HG02588 (cell line): Measurements from ENCODE around the gene CNPY1.
A peak's percentile ranks its signal among the peaks of the same experiment; 100 is the strongest.

ENCODE experiments used
- ATAC-seq: cut with Tn5 transposase; IDR thresholded peaks from one replicate; pipeline ENCODE4 v1.9.1; 2021; ENCODE audit warnings: mild to moderate bottlenecking, moderate library complexity; ENCODE audit not compliant: unreplicated experiment

Gene CNPY1

GRCh38 chr7:155490697-155491628 is 55.4 kb downstream of the CNPY1 start:
- peak; percentile 92 for ATAC-seq

DNA sequence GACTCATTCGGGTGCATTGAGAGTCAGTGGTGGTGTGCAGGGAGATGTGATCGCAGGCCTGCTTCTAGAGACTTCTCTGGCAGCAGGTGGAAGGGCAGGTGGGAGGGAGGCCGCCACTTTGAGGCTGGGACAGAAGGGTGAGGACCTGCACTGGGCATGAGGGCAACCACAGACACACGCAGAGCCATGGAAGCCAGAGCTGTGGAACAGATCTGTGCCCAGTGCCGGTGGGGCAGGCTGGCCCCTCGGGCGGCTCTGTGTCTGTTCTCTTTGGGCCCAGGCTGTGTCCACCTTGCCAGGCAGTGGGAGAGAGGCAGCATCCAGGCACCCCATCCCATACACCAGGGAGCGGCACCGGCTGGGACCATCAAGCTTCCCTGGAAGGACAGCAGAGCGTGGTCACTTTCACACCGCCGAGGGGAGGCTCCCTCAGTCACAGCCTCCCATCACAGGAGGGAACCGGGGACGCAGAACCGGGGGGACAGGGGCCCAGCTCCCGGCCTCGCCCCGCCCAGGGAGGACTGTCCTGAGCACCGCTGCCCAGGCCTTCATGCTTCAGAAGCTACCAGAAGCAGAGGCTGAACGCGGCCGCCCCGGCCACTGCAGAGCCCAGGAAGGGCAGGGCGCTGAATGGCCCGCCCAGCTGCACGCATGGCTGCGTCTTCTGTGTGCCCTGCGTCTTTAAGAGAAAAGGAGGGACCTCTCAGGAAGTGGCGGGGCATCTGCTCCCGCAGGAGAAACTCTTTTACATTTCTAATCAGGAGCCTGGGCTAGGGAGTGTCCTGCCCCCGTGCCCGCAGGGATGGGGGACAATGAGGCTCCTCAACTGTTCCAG is 56.3 kb downstream of the CNPY1 start:
- no peak for ATAC-seq

DNA sequence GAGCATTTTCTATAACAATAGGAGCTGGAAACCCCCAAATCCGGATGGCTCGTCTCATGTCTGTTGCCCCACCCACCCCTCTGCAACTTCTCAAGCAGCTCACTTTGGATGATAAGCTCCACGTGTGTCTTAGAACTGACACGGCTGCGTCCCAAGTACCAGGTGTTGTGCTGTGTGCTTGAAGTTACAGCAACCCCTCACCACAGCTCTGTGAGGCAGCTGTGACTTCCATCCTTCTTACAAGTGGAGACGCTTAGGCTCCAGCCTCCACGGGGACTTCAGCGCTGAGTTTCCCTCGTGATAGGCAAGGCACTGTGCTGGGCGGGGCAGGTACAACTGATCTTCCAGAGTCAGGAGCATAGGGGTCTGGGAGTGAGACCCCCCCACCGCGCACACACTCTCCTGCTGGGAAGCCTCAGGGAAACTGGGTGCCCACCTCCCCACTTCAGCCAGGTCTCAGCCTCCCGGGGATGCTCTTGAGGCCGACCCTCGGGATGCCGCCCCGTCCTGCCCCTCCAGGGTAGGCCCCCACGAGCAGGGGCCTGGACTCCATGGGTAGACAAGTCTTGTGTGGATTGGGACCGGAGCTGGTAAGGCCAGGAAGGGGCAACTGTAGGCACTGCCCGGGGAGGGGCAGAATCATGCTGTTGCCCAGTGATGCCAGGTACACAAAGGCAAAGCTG is 57.1 kb downstream of the CNPY1 start:
- ATAC-seq: no peak

GRCh38 chr7:155488483-155489127 is 57.8 kb downstream of the CNPY1 start:
- ATAC-seq: no peak

DNA sequence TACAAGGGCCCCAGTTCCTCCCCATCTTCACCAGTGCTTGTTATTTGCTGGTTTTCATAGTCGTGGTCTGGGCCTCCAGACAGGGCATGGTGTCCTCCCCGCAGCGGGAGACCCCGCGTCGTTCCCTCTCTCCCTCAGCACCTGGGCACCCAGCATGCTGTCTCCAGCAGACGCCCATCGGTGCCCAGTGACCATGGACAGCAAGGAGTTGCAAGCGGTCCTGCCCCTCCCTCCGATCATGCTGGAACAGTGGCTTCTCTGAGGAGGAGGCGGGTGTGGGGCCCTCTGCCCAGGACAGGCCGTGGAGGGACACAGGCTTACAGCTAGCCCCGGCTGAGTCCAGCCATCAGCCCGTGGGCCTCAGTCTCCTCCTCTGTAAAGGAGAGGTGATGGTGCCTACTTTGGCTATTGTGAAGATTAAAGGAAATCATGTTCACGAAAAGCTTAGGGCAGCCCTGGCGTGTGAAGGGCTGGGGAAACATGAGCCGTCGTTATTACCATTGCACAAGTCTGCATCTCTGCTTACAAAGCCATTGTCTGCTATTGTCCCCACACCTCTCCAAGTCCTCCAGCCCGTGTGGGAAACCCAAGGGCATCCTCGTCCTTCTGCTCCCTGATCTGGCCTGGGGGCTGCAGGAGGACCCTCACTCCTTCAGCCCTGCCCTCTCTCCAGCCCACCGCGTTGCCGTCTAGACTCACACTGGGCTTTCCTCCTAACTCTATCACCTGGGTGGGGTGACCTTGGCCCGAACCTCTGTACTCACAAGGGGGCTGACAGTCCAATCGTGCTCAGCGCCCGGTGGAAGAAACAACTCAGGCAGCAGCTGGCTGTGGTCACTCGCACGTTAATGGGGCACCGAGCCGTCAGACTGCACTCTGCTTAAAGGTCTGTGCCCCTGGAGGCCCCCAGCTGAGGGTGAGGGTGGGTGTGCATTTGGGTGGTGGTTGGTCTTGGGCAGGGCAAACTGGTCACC is 58.6 kb downstream of the CNPY1 start:
- no peak for ATAC-seq

DNA sequence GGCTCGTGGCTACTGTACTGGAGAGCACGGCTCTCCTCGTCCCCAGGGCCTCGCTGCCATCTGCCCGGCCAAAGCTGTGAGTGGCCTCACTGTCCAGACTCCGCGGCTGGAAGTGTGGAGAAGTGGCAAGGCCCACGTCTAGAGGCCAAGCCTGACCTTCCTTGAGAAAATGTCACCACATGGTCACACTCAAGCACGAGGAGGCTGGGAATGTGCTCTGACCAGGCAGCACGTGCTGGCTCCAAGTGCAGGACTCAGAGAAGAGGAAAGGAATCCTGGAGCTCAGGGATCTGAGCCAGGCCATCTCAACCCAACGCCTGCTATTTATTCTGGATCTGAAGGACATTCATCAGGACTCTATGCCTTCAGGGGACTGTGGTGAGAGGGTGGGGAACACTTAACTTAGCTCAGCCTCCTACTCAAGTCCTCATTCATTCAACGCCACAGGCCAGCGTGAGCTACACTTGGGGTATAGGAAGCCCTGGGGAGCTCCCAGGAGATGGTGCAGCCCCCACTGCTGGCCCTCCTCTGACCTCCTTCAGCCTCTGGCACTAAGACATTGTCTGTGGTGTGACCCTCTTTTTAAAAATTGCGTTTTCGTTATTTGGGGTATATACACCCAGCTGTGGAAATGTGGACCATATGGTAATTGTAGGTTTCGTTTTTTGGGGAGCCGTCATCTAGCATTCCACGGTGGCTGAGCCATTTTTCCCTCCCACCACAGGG is 59.4 kb downstream of the CNPY1 start:
- no peak for ATAC-seq

DNA sequence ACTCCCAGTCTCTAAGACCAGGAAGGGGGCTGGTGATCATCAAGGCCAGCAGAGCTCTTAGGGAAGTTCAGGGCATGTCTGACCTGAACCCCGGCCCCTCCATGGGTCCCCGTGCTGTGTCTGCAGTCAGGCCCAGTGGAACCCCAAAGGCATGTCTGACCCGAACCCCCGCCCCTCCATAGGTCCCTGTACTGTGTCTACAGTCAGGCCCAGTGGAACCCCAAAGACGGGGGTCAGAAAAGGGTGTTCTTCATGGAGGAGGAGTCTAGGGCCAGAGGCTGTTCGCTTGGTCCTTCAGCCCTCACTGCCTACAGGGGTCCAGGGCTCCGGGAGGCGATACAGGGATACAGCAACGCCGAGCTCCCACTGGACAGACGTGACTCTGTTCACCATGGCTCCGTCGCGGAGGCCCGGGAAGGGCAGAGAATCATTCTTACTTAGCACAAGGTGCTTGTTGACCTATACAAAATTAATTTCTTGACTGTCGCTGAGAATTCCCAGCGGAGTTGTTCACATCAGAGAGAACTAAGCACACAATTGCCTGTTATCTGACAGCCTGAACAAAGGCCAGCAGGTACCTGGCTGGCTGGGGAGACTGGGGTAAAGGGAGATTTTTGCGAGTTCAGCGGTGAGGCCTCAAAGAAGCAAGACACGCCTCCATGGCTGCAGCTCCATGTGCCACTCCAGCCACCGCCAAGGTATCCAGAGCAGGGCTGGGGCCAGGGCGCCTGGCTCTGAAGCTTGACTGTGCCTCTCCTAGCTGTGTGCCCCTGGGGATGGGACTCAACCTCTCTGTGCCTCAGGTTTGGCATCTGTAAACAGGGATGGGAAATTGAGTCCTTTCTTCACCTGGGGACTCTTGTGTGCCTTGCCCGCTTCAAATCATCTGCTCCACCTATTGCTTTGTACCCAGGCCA is 61.6 kb downstream of the CNPY1 start:
- no peak for ATAC-seq

DNA sequence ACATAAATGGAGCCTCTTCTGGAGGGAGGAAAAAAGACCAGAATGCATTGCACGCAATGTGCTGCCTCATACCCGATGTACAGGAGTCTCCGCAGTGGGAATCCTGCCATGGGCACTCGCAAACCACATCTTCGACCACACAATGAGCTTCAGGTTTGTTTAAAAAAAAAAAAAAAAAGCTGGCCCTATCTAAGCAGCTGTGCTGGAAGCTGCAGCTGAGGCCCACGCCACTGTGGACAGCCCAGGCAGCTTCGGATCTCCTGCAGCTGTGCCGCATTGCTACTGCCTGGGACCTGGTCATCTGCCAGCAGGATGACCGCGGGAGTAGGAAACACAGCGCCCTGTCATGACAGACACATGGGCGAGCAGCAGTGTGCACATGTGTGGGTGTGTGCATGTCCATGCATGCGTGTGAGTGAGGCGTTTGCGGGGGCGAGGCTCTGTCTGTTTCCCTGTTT is 62.5 kb downstream of the CNPY1 start:
- ATAC-seq: no peak

DNA sequence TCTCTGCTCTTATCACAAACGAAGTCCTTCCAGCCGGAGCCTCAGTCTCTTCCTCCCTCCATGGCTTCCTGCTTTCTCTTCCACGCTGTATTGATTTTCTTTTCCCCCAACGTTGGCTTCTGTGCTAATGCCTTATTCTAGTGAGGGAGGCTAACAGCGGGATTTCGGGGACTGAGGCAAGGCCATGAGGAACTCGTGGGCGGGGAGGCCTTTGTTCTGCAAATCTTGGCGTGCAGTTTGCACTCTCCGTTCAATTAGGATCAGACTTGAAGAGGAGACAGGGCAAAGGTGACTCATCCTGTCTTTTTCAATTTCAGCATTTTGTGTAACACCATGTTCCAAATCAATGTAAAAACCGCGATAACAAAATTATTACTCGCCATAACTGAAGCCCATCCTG is 63.1 kb downstream of the CNPY1 start:
- ATAC-seq: no peak

- ATAC-seq: no peak
Observed at GRCh38 chr7:155482511-155483183, 63.7 kb downstream of the CNPY1 start.

GRCh38 chr7:155481764-155482163 is 64.6 kb downstream of the CNPY1 start:
- no peak for ATAC-seq

DNA sequence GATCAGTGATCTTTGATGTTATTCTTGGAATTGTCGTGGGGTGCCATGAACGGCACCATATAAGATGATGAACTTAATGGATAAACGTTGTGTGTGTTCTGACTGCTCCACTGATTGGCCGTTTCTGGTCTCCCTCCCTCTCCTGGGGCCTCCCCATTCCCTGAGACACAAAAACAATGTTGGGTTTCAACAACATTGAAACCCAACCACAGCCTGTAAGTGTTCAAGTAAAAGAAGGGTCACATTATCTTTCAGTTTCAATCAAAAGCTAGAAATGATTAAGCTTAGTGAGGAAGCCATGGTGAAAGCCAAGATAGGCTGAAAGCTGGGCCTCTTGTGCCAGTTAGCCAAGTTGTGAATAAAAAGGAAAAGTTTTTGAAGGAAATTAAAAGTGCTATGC is 68.9 kb downstream of the CNPY1 start:
- ATAC-seq: peak; percentile 86

- no peak for ATAC-seq
Observed at GRCh38 chr7:155471718-155472117, 74.6 kb downstream of the CNPY1 start.

DNA sequence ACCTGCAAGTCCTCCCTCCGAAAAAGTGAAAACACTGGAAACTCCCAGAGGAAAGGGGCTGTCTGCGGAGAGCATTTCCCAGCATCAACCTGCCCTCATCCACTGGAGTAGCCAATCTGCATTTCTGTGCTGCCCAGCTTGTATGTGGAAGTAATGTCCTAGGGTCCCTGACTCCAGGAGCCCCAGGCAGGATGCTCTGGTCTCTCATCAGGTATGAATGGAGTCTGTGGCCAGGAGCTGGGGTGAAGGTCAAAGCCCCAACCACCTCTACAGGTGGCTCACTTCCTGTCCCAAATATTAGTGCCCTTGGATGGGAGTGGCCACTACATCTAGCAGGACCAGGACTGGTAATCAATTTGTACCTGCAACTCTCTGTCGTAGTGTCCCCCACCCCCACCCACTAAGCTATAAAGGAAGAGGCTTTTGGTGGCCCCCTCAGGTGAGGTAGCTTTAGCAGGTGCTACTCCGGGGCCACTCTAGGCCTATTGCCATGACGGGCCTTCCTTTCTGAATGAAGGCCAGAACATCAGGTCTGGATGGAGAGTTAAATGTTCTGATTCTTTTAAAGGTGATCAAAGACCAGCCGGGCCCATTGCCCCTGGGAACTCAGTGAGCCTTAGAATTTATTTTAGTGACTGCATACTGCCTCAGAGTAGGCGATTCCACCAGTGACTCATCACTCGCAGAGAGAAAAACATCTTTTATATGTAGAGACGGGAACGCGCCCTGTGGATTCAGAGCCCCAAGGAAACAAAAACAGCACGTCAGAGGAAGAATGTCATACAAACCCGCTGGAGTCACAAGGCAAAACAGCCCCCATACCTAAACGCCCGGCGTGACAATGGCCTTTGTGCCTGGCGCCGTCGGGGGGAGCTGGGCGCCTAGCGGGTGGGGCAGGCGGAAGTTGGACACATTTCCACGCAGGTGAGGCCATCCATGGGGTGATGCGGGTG is 75.4 kb downstream of the CNPY1 start:
- ATAC-seq: no peak

- ATAC-seq: no peak
Observed at GRCh38 chr7:155470186-155470487, 76.2 kb downstream of the CNPY1 start.
